ENCODE measurements around the gene CLMN. TPM values are rescaled to one million over a fixed set of nuclear protein-coding genes. Genes with fewer than 3 reads are reported as not detected.
A peak's percentile ranks its signal among the peaks of the same experiment; 100 is the strongest.
"Not testable (repeated sequence)": the region's sequence is repeated elsewhere in the genome, so short reads cannot be mapped to it uniquely, and the experiment has no call there.

The CLMN gene
- total RNA-seq, 2 donors from 2014 or later = 3.4 to 4.0 TPM

DNA sequence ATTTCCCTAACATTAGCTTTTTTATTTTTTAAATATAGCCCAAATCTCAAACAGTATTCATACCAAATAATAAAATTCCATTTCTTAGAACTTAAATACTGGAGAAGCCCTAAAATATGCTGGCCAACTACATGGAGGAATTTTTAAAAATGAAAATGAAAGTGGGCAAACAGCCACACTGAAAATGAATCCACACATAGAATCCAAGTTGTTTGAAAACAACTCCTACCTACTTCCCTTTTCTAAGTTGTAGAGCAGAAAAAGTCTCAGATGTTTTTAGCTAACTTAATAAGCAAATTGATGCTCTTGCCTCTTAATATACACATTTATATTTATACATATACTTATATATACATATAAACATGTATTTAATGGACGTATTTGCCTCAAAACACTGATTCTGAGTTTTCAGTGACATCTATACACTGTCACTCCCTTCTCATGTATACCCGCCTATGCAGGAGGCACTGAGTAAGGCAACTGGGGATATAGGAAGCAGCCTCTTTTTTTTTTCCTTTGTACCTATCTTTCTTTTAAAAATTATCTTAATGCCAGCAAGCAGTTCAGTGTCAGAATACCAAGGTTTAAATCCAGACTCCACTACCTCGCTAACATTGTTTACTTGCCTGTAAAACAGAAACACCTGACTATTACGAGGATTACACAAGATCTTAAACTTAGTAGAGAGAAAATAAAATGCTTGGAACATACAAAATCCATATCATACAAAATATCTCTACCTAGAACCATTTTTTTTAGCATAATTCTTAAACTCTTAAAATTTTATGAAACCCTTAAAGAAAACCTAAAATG, 175.7 kb downstream of the CLMN start:
- Histone ChIP-seq H3K36me3 (no peaks in the 10 kb centered on the region), H3K9me3 (peaks cover 0 to 9% of the 10 kb centered on the region in 2 donors), H3K4me3 (no peak overlapping the region), H3K27me3 (no peaks in the 10 kb centered on the region), H3K27ac (peak overlapping the region; percentile 20 to 62), H3K4me1 (peaks cover 0 to 45% of the 10 kb centered on the region in 2 donors)
- TF ChIP-seq, protein P1, sequence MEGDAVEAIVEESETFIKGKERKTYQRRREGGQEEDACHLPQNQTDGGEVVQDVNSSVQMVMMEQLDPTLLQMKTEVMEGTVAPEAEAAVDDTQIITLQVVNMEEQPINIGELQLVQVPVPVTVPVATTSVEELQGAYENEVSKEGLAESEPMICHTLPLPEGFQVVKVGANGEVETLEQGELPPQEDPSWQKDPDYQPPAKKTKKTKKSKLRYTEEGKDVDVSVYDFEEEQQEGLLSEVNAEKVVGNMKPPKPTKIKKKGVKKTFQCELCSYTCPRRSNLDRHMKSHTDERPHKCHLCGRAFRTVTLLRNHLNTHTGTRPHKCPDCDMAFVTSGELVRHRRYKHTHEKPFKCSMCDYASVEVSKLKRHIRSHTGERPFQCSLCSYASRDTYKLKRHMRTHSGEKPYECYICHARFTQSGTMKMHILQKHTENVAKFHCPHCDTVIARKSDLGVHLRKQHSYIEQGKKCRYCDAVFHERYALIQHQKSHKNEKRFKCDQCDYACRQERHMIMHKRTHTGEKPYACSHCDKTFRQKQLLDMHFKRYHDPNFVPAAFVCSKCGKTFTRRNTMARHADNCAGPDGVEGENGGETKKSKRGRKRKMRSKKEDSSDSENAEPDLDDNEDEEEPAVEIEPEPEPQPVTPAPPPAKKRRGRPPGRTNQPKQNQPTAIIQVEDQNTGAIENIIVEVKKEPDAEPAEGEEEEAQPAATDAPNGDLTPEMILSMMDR (IDR thresholded peaks at IDR 0.05) = no peak
- no peak for DNase-seq (ENCODE audit: low spot score)

DNA sequence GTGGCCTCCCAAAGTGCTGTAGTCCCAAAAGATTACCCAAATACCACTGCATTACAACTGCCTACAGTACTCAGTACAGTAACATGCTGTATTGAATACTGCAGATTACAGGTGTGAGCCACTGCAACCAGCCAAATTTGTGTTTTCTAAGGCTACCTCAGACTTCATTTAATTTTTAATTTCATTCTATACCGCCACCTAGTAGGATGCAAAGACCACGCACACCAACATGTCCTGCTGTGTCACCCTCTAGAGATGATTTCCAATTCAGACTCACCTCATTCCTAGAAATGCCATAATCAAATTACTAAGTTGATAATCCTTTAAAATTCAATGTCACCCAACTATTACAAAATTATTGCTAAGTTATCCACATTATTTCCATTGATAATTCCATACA, 177.5 kb downstream of the CLMN start:
- no peak overlapping the region for H3K27ac ChIP-seq
- H3K36me3 ChIP-seq = no peaks in the 10 kb centered on the region
- DNase-seq (ENCODE audit: low spot score) = no peak
- TF ChIP-seq, protein P1 (IDR thresholded peaks at IDR 0.05) = no peak
- H3K4me1 ChIP-seq = peaks cover 0 to 49% of the 10 kb centered on the region in 2 donors
- H3K27me3 ChIP-seq = no peaks in the 10 kb centered on the region
- no peak overlapping the region for H3K4me3 ChIP-seq
- peaks cover 0 to 9% of the 10 kb centered on the region in 2 donors for H3K9me3 ChIP-seq

DNA sequence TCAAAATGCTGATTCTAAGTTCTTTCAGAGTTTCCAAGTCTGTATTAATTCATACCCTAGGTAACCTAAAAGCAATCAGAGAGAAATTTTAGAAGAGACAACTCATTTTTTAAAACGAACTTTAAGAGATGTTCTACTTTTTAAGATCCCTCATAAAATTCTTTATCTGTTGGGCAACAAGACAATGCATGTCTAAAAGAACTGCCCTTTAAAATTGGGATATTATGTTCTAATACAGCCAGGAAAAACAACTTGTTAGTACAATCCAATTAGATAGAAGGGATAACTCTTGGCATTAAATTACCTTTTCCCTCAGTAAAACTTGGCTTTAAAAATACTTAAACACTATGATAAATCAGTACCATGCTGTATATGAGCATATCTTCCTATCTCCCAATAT, 178.0 kb downstream of the CLMN start:
- no peak for DNase-seq (ENCODE audit: low spot score)
- Histone ChIP-seq H3K27ac (no peak overlapping the region), H3K36me3 (no peaks in the 10 kb centered on the region), H3K27me3 (no peaks in the 10 kb centered on the region), H3K9me3 (peaks cover 0 to 9% of the 10 kb centered on the region in 2 donors), H3K4me1 (peaks cover 0 to 49% of the 10 kb centered on the region in 2 donors), H3K4me3 (no peak overlapping the region)
- TF ChIP-seq, protein P1 (IDR thresholded peaks at IDR 0.05) = no peak

DNA sequence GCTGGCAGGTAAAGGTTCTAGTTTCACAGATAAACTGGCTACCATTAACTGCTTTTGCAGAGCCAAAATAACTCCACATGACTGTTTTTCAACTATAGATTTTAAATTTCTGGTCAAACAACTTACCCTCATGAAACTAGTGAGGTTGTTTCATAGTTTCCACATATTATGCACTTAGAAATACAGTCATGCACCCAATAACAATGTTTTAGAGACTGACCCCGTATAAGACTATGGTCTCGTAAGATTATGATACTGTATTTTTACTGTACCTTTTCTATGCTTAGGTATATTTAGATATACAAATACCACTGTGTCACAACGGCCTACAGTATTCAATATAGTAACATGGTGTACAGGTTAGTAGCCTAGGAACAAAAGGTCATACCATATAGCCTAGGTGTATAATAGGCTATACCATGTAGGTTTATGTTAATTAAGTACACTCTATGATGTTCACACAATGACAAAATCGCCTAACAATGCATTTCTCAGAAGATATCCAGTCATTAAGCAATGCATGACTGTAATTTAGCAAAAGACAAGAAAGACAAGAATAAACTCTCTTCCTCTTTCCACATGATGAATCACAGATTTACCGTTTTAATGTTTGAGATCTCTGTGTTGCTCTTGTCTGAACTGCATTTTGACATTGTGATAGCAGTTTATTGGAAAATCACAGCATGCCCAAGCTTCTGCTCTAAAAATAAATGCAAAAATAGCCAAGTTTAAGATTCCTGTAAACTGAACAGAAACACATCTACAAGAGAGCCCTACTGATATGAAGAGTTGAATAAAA, 179.4 kb downstream of the CLMN start:
- H3K4me1 ChIP-seq = peaks cover 0 to 49% of the 10 kb centered on the region in 2 donors
- peaks cover 0 to 9% of the 10 kb centered on the region in 2 donors for H3K9me3 ChIP-seq
- no peak overlapping the region for H3K4me3 ChIP-seq
- H3K27me3 ChIP-seq = no peaks in the 10 kb centered on the region
- no peak for DNase-seq (ENCODE audit: low spot score)
- no peaks in the 10 kb centered on the region for H3K36me3 ChIP-seq
- TF ChIP-seq, protein P1 (IDR thresholded peaks at IDR 0.05) = no peak
- H3K27ac ChIP-seq = peak overlapping the region in 1 of 2 donors; percentile 15

DNA sequence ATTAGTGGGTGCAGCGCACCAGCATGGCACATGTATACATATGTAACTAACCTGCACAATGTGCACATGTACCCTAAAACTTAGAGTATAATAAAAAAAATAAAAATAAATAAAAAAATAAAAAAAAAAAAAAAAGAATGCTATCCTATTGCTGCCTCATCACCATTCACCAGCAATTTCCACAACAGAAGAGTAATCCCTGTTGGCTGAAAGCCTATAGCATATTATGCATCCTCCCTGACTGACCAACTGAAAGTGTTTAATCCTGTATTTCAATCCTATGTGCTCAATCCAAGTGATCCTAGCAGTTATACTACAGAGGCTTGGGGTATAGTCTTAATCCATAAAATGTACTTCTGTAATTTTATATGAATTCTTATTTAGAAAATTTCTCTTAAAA, 180.8 kb downstream of the CLMN start:
- Histone ChIP-seq H3K4me1 (peaks cover 0 to 56% of the 10 kb centered on the region in 2 donors), H3K36me3 (no peaks in the 10 kb centered on the region), H3K27ac (no peak overlapping the region), H3K4me3 (no peak overlapping the region), H3K9me3 (no peaks in the 10 kb centered on the region), H3K27me3 (no peaks in the 10 kb centered on the region)
- no peak for DNase-seq (ENCODE audit: low spot score)
- TF ChIP-seq, protein P1 (IDR thresholded peaks at IDR 0.05) = no peak

DNA sequence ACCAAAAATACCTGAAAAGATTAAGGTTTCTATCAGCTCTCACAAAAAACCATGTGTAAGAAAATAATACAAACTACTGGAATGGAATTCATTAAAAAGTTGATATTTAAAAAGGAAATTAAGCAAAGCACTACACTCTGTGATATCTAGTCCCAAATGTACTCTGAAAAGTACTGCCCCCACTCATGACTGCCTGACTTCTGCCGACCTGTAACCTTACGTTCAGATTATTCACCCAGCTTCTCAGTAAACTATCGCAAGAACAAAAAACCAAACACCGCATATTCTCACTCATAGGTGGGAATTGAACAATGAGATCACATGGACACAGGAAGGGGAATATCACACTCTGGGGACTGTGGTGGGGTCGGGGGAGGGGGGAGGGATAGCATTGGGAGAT, 181.3 kb downstream of the CLMN start:
- H3K9me3 ChIP-seq; DNase-seq (ENCODE audit: low spot score); H3K4me3 ChIP-seq; H3K36me3 ChIP-seq; H3K27me3 ChIP-seq: not testable (repeated sequence)
- Histone ChIP-seq H3K27ac (peak overlapping the region in 1 of 2 donors; percentile 44), H3K4me1 (peaks cover 0 to 54% of the 10 kb centered on the region in 2 donors)

Measured in right atrium auricular region (tissue), 2 donors.